Panc1 (cell line): ENCODE data around the gene ADM2. TPM values are rescaled to one million over a fixed set of nuclear protein-coding genes. Genes with fewer than 3 reads are reported as not detected.

Experiments used
- ATAC-seq: fragments of 200-7000 bp; cut with Tn5 transposase; 2 replicates; pipeline ENCODE4 v1.9.1; 2020; ENCODE audit warnings: mild to moderate bottlenecking, moderate library complexity
- BruUV-seq: library from RNA; stranded (reverse); fragments of 400-500 nt; replicated peaks from 2 replicates; lab custom pipeline; 2021; lab: Mats Ljungman, UMichigan
- CTCF ChIA-PET: fragments of 300-600 bp; sonication (Branson Sonifier 250); formaldehyde crosslinking; loops from one replicate; lab custom pipeline; 2022; ENCODE audit warnings: antibody characterized with exemption; lab: Charles Lee
- POLR2A ChIA-PET: fragments of 300-600 bp; sonication (Branson Sonifier 250); formaldehyde crosslinking; loops from one replicate; lab custom pipeline; 2022; ENCODE audit warnings: antibody characterized with exemption; lab: Charles Lee
- DNase-seq: peaks from one replicate; pipeline ENCODE4 v3.0.0-alpha.2; 2010; ENCODE audit warnings: low read depth, low spot score
- H3K27ac ChIP-seq: 2 replicates; pipeline ENCODE4 v1.5.1; 2011; ENCODE audit warnings: mild to moderate bottlenecking, low read length, inconsistent platforms
- H3K27me3 ChIP-seq: fragments of 200-500 bp; sonication (Bioruptor generic); 2 replicates; pipeline ENCODE4 v1.6.0; 2014; ENCODE audit warnings: low read length, inconsistent platforms; ENCODE audit not compliant: control insufficient read depth, insufficient read depth
- H3K36me3 ChIP-seq: fragments of 200-500 bp; sonication (Bioruptor generic); 2 replicates; pipeline ENCODE4 v1.5.1; 2014; ENCODE audit warnings: inconsistent platforms, mild to moderate bottlenecking, low read length, moderate library complexity; ENCODE audit not compliant: control insufficient read depth, insufficient read depth
- H3K4me1 ChIP-seq: 2 replicates; pipeline ENCODE4 v1.5.1; 2011; ENCODE audit warnings: inconsistent platforms, mild to moderate bottlenecking, low read length, moderate library complexity; ENCODE audit not compliant: control insufficient read depth, insufficient read depth
- H3K4me3 ChIP-seq, 2 experiments: 2 replicates each; pipeline ENCODE4 v1.5.1; 2011 to 2012; ENCODE audit warnings: low read depth in 2 of 2, low read length in 2 of 2, mild to moderate bottlenecking in 2 of 2, inconsistent platforms in 1 of 2, moderate library complexity in 1 of 2
- H3K9me3 ChIP-seq: fragments of 200-500 bp; sonication (Bioruptor generic); 2 replicates; pipeline ENCODE4 v1.5.1; 2014; ENCODE audit warnings: low read depth, mild to moderate bottlenecking, inconsistent platforms, low read length, moderate library complexity; ENCODE audit not compliant: control insufficient read depth, insufficient read depth
- POLR2AphosphoS5 ChIP-seq: IDR thresholded peaks from 2 replicates; pipeline ENCODE4 v1.6.1; 2012; ENCODE audit warnings: mild to moderate bottlenecking, low read depth, low read length, moderate library complexity
- SIN3A ChIP-seq: IDR thresholded peaks from 2 replicates; pipeline ENCODE4 v1.6.1; 2012; ENCODE audit warnings: low read depth, mild to moderate bottlenecking, low read length, moderate library complexity, borderline replicate concordance; ENCODE audit not compliant: insufficient read depth
- TCF7L2 ChIP-seq: IDR thresholded peaks from 2 replicates; pipeline ENCODE4 v1.6.1; 2011; ENCODE audit warnings: mild to moderate bottlenecking, low read depth, low read length, inconsistent platforms
- in situ Hi-C: cut with HindIII; loops from 2 replicates; pipeline ENCODE4 v1.10.0; 2016; ENCODE audit warnings: low sequenced_read_pairs, low pct_unique_long_range_greater_than_20kb
- intact Hi-C: fragments of 100-400 bp; cut with micrococcal nuclease; formaldehyde crosslinking; loops from one replicate; pipeline ENCODE4 v1.10.0; 2022; ENCODE audit not compliant: unreplicated experiment
- total RNA-seq: library from RNA; stranded (reverse); gene quantifications from one replicate; pipeline ENCODE4 v1.2.1, GENCODE V29; 2021; ENCODE audit not compliant: unreplicated experiment
- TF ChIP-seq, protein P1 (sequence below), 2 experiments: IDR thresholded peaks; 2 replicates each; pipeline ENCODE4 v1.6.1; 2011 to 2012; ENCODE audit warnings: low read depth in 2 of 2, control low read depth in 1 of 2, low read length in 1 of 2, mild to moderate bottlenecking in 1 of 2, moderate library complexity in 1 of 2; ENCODE audit not compliant: insufficient read depth in 1 of 2
- TF ChIP-seq, protein P2 (sequence below): fragments of 450-650 bp; IDR thresholded peaks from 2 replicates; pipeline ENCODE4 v1.5.1; 2017; ENCODE audit warnings: mild to moderate bottlenecking

The ADM2 gene
- total RNA-seq, 1 experiment from 2014 or later: 3.9 TPM

DNA sequence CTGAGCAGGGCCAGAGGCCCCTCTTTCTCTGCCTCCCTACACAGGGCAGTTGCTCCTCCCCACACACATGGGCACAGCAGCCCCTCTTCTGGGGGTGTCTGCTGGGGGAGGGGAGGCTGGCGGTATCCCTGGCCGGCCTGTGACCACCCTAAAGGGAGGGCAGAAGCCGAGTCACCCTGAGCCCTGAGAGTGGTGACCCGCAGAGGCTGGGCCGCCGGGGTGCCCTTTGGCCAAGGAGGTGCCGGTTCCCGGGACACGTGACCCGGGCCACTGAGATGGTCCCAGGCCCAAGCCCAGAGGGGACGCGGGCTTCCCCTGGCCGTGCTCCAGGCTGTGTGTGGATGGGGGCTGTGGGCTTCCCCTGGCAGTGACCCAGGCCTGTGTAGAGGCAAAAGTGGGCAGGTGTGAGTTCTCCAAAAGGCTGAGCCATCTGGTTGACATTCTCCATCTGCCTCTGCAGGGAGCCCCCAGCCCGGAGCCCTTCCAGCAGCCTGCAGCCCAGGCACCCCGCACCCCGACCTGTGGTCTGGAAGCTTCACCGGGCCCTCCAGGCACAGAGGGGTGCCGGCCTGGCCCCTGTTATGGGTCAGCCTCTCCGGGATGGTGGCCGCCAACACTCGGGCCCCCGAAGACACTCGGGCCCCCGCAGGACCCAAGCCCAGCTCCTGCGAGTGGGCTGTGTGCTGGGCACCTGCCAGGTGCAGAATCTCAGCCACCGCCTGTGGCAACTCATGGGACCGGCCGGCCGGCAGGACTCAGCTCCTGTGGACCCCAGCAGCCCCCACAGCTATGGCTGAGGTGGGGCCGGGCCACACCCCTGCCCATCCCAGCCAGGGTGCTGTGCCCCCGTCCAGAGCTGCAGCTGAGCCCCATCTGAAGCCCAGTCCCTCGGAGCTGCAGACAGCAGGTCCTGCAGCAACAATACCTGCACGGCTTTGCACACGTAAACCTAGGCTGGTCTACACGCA is 1.0 kb downstream of the ADM2 start:
- H3K27me3 ChIP-seq: no peaks in the 10 kb centered on the region
- peak overlapping the region; percentile 63; the same call in 1 of the 2 replicates for H3K27ac ChIP-seq
- no peaks in the 10 kb centered on the region for H3K36me3 ChIP-seq
- H3K9me3 ChIP-seq: no peaks in the 10 kb centered on the region
- H3K4me1 ChIP-seq: peaks cover 13% of the 10 kb centered on the region
- POLR2A ChIA-PET: no interaction called here
- H3K4me3 ChIP-seq: peak overlapping the region; percentile 57 to 72
- ATAC-seq: no peak
- CTCF ChIA-PET: no interaction called here
- TF ChIP-seq SIN3A (no peak), TCF7L2 (no peak), POLR2AphosphoS5 (no peak)
- TF ChIP-seq, protein P1, sequence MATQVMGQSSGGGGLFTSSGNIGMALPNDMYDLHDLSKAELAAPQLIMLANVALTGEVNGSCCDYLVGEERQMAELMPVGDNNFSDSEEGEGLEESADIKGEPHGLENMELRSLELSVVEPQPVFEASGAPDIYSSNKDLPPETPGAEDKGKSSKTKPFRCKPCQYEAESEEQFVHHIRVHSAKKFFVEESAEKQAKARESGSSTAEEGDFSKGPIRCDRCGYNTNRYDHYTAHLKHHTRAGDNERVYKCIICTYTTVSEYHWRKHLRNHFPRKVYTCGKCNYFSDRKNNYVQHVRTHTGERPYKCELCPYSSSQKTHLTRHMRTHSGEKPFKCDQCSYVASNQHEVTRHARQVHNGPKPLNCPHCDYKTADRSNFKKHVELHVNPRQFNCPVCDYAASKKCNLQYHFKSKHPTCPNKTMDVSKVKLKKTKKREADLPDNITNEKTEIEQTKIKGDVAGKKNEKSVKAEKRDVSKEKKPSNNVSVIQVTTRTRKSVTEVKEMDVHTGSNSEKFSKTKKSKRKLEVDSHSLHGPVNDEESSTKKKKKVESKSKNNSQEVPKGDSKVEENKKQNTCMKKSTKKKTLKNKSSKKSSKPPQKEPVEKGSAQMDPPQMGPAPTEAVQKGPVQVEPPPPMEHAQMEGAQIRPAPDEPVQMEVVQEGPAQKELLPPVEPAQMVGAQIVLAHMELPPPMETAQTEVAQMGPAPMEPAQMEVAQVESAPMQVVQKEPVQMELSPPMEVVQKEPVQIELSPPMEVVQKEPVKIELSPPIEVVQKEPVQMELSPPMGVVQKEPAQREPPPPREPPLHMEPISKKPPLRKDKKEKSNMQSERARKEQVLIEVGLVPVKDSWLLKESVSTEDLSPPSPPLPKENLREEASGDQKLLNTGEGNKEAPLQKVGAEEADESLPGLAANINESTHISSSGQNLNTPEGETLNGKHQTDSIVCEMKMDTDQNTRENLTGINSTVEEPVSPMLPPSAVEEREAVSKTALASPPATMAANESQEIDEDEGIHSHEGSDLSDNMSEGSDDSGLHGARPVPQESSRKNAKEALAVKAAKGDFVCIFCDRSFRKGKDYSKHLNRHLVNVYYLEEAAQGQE (IDR thresholded peaks at IDR 0.05; ENCODE audit: insufficient read depth in 1 of 2, low read depth in 2 of 2, low read length in 1 of 2): no peak
- TF ChIP-seq, protein P2, sequence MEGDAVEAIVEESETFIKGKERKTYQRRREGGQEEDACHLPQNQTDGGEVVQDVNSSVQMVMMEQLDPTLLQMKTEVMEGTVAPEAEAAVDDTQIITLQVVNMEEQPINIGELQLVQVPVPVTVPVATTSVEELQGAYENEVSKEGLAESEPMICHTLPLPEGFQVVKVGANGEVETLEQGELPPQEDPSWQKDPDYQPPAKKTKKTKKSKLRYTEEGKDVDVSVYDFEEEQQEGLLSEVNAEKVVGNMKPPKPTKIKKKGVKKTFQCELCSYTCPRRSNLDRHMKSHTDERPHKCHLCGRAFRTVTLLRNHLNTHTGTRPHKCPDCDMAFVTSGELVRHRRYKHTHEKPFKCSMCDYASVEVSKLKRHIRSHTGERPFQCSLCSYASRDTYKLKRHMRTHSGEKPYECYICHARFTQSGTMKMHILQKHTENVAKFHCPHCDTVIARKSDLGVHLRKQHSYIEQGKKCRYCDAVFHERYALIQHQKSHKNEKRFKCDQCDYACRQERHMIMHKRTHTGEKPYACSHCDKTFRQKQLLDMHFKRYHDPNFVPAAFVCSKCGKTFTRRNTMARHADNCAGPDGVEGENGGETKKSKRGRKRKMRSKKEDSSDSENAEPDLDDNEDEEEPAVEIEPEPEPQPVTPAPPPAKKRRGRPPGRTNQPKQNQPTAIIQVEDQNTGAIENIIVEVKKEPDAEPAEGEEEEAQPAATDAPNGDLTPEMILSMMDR: no peak
- intact Hi-C loops: no loop called here
- BruUV-seq: no TSS peak
- DNase-seq: no peak
- in situ Hi-C loops: no loop called here

DNA sequence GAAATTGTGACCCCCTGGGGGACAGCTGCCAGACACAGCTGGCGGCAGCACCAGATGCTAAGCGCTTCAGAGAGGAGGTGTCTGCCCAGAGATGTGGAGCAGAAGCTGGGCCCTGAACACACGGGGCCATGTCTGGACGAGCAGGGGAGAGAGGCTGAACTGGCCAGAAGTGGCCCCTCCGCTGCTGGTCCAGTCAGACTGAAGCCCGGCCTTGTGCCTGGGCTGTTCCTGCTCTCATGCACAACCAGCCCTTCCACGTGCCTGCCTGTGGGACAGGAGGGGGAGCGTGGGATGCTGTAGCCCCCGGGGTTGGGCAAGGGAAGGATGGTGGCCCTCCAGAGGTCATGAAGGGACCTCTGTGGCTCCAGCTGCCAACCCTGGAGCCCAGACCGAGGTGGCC is 1.8 kb downstream of the ADM2 start:
- Histone ChIP-seq H3K27ac (no peak overlapping the region), H3K27me3 (no peaks in the 10 kb centered on the region), H3K36me3 (no peaks in the 10 kb centered on the region), H3K4me3 (no peak overlapping the region), H3K9me3 (no peaks in the 10 kb centered on the region), H3K4me1 (peaks cover 13% of the 10 kb centered on the region)
- no peak for DNase-seq
- TF ChIP-seq SIN3A (no peak), TCF7L2 (no peak), POLR2AphosphoS5 (no peak)
- TF ChIP-seq, protein P2: no peak
- TF ChIP-seq, protein P1 (IDR thresholded peaks at IDR 0.05; ENCODE audit: insufficient read depth in 1 of 2, low read depth in 2 of 2, low read length in 1 of 2): no peak
- no peak for ATAC-seq
- intact Hi-C loops: no loop called here
- POLR2A ChIA-PET: no interaction called here
- CTCF ChIA-PET: no interaction called here
- in situ Hi-C loops: no loop called here
- BruUV-seq: no TSS peak
